ENCODE measurements around the gene DGAT2.

DNA sequence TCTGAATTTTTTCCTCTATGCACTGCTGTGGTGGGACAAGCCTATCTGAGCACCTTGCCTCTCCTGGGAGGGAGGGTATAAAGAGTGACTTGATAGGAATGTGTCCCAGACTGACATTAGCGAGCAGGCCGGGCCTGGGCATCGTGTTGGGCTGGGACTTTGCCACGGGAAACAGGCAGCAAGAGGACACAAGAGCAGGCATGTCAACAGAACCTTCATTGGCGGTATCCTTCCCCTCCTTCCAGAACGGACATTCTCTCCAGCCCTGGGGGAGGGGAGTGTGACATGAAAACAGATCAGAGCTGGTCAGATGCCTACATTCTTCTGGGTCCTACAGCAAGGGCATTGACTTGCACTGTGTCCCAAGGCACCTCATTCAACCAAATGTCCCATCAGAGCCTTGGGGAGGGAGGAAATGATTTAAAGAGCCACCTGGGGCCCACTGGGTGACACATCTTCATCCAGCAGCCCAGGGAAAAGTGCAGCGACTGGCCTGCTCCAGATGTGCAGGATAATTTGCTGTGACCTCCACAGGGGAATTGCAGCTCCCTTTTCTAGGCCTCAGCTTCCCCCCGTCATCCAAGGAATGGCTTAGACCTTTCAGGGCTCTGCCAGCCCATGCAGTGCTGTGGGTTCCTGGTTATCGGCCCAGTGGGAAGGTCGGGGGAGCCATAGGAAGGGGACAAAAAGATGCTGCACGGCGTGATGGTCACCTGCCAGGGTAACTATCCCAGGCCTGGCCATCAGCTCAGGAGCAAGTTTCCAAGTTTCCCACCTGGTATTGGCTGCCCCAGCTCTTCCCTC is 24.6 kb downstream of the DGAT2 start:
- no peak for TF ChIP-seq CTCF (IDR thresholded peaks at IDR 0.05; ENCODE audit: insufficient read depth, low read length, poor library complexity, severe bottlenecking)
- no peak for TF ChIP-seq EZH2phosphoT487 (conservative IDR thresholded peaks at IDR 0.05; ENCODE audit: low read length)

Data from SU-DHL-6 (cell line).